Caco-2 (cell line): Measurements from ENCODE around the gene GRM6. TPM values are rescaled to one million over a fixed set of nuclear protein-coding genes. Genes with fewer than 3 reads are reported as not detected.

Source experiments
- BruUV-seq: library from RNA; stranded (reverse); fragments of 400-500 nt; replicated peaks from 2 replicates; lab custom pipeline; 2021; lab: Mats Ljungman, UMichigan
- CTCF ChIA-PET: fragments of 300-600 bp; sonication (Branson Sonifier 250); formaldehyde crosslinking; loops from one replicate; lab custom pipeline; 2022; ENCODE audit warnings: antibody characterized with exemption; lab: Charles Lee
- POLR2A ChIA-PET: fragments of 300-600 bp; sonication (Branson Sonifier 250); formaldehyde crosslinking; loops from one replicate; lab custom pipeline; 2022; ENCODE audit warnings: antibody characterized with exemption; lab: Charles Lee
- DNase-seq, 2 experiments: peaks; one replicate each; pipeline versions ENCODE4 v3.0.0 to v3.0.0-alpha.2; 2020 to 2022
- H3K27me3 ChIP-seq: replicated peaks from 2 replicates; pipeline ENCODE4 v1.6.0; 2011; ENCODE audit warnings: low read length; ENCODE audit not compliant: control insufficient read depth, insufficient read depth
- H3K36me3 ChIP-seq: 2 replicates; pipeline ENCODE4 v1.5.1; 2011; ENCODE audit warnings: low read length; ENCODE audit not compliant: control insufficient read depth, insufficient read depth
- H3K4me1 ChIP-seq: fragments of 250-450 bp; sonication (Bioruptor Pico); 2 replicates; pipeline ENCODE4 v1.5.1; 2020; ENCODE audit warnings: mild to moderate bottlenecking
- H3K4me3 ChIP-seq: 2 replicates; pipeline ENCODE4 v1.5.1; 2011; ENCODE audit warnings: low read depth, mild to moderate bottlenecking, control low read depth, low read length
- H3K9me3 ChIP-seq: fragments of 250-450 bp; sonication (Bioruptor Pico); 2 replicates; pipeline ENCODE4 v1.5.1; 2020; ENCODE audit warnings: mild to moderate bottlenecking, moderate library complexity
- H3K27ac Mint-ChIP-seq: one replicate; pipeline ENCODE4 v1.8.0; 2022; ENCODE audit warnings: mixed read lengths; ENCODE audit not compliant: unreplicated experiment
- H3K27me3 Mint-ChIP-seq: one replicate; pipeline ENCODE4 v1.8.0; 2022; ENCODE audit warnings: mixed read lengths; ENCODE audit not compliant: insufficient read depth, unreplicated experiment
- H3K36me3 Mint-ChIP-seq: one replicate; pipeline ENCODE4 v1.8.0; 2022; ENCODE audit warnings: mild to moderate bottlenecking, mixed read lengths; ENCODE audit not compliant: insufficient read depth, unreplicated experiment
- H3K4me1 Mint-ChIP-seq: one replicate; pipeline ENCODE4 v1.8.0; 2022; ENCODE audit warnings: low read depth, mixed read lengths; ENCODE audit not compliant: unreplicated experiment
- H3K4me3 Mint-ChIP-seq: one replicate; pipeline ENCODE4 v1.8.0; 2022; ENCODE audit warnings: mild to moderate bottlenecking, moderate library complexity, mixed read lengths; ENCODE audit not compliant: unreplicated experiment
- H3K9me3 Mint-ChIP-seq: one replicate; pipeline ENCODE4 v1.8.0; 2022; ENCODE audit warnings: mixed read lengths; ENCODE audit not compliant: unreplicated experiment
- intact Hi-C: fragments of 100-400 bp; cut with micrococcal nuclease; formaldehyde crosslinking; loops from one replicate; pipeline ENCODE4 v1.10.0; 2022; ENCODE audit not compliant: unreplicated experiment
- total RNA-seq: library from RNA; stranded (reverse); gene quantifications from 2 replicates; pipeline ENCODE4 v1.2.3, GENCODE V29; 2022
- TF ChIP-seq, protein P1 (sequence below), 2 experiments: fragments of 200-600 bp in 1 of 2; IDR thresholded peaks; 1 replicate in 1 of 2; 2 replicates in 1 of 2; pipeline versions ENCODE4 v1.5.1 to v1.8.0; 2011 to 2022; ENCODE audit warnings: antibody characterized with exemption in 1 of 2, control low read depth in 1 of 2, inconsistent platforms in 1 of 2, low read depth in 1 of 2, low read length in 1 of 2, mild to moderate bottlenecking in 1 of 2, moderate library complexity in 1 of 2; ENCODE audit not compliant: insufficient read depth in 1 of 2, severe bottlenecking in 1 of 2, unreplicated experiment in 1 of 2

Gene GRM6
- total RNA-seq, 1 experiment from 2014 or later: not detected

DNA sequence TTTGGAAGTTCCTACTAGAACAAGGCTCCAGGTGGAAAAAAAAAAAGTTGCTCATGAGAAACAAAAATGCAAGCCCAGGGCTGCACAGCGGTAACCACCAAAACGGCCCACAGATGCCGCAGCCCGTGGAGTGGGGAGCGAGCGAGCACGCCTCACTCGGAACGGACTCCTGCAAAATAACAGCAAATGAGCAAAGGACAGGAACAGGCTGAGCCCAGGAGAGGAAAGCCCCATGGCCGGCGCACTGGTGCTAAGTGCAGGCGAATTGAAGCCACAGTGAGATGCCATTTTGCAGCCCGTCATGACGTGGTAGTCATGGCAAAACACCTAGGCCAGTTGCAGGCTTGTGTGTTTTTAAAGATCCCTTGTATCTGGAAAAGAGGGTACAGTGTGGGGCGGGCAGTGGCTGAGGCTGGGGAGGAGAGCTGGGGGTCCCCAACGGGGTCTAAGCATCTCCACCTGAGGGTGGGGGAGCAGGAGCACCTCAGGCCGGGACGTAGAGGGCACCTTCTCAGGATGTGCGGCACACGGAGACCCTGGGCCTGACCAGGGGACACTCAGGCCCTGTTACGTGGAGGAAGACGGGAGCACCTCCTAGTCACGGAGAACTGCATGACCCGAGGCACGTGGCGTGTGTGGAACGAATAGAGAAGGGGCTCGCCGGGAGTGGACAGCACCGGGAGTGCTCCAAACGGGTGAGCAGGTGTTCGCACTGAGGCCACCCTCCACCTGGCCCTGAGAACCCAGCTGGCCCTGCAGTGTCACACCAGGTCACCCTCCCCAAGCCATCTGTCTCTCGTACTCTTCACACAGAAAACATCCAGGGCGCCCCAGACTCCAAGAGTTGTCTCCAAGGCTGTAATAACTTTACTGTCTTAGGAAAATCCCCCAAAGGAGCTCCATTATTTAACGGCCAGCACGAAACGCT lies 10.7 kb downstream of the GRM6 start:
- intact Hi-C loops: no loop called here
- no peak overlapping the region for H3K27ac Mint-ChIP-seq
- H3K9me3 ChIP-seq: peaks cover 23% of the 10 kb centered on the region; the same call in 1 of the 2 replicates
- H3K4me1 Mint-ChIP-seq: no peaks in the 10 kb centered on the region
- no peaks in the 10 kb centered on the region for H3K36me3 ChIP-seq
- no peaks in the 10 kb centered on the region for H3K27me3 Mint-ChIP-seq
- TF ChIP-seq, protein P1, sequence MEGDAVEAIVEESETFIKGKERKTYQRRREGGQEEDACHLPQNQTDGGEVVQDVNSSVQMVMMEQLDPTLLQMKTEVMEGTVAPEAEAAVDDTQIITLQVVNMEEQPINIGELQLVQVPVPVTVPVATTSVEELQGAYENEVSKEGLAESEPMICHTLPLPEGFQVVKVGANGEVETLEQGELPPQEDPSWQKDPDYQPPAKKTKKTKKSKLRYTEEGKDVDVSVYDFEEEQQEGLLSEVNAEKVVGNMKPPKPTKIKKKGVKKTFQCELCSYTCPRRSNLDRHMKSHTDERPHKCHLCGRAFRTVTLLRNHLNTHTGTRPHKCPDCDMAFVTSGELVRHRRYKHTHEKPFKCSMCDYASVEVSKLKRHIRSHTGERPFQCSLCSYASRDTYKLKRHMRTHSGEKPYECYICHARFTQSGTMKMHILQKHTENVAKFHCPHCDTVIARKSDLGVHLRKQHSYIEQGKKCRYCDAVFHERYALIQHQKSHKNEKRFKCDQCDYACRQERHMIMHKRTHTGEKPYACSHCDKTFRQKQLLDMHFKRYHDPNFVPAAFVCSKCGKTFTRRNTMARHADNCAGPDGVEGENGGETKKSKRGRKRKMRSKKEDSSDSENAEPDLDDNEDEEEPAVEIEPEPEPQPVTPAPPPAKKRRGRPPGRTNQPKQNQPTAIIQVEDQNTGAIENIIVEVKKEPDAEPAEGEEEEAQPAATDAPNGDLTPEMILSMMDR (IDR thresholded peaks at IDR 0.05; ENCODE audit: insufficient read depth in 1 of 2, low read depth in 1 of 2, low read length in 1 of 2, severe bottlenecking in 1 of 2, unreplicated experiment in 1 of 2): no peak
- BruUV-seq: no TSS peak
- H3K36me3 Mint-ChIP-seq: no peaks in the 10 kb centered on the region
- no peak overlapping the region for H3K4me3 Mint-ChIP-seq
- no peak for DNase-seq
- H3K9me3 Mint-ChIP-seq: peaks cover 42% of the 10 kb centered on the region
- no peaks in the 10 kb centered on the region for H3K4me1 ChIP-seq
- POLR2A ChIA-PET: interaction anchor here (0.6 kb wide), 1 partner anchor 266 kb away, joined by 4 read pairs; no protein-coding TSS in a partner anchor
- CTCF ChIA-PET: no interaction called here
- H3K4me3 ChIP-seq: no peak overlapping the region
- no peaks in the 10 kb centered on the region for H3K27me3 ChIP-seq

DNA sequence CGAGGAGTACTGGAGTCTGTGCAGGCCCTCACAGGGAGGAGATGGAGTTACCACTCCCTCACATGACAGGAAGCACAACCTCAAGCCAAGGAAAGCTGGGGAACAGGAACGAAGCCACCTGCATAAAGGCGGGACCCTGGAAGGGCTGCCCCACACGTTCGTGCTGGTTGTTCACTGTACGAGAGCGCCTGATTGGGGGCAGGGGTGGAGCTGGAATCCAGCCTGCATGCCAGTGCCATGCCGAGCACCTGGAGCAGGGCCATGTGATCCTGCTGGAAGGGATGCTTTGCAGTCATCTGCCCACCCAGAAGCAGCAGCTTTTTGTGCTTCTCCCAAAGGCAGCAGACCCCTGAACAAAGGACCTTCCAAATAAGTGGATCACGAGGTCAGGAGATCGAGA lies 11.4 kb downstream of the GRM6 start:
- Mint-ChIP-seq H3K4me1 (no peaks in the 10 kb centered on the region), H3K27ac (no peak overlapping the region), H3K36me3 (no peaks in the 10 kb centered on the region), H3K27me3 (no peaks in the 10 kb centered on the region), H3K4me3 (no peak overlapping the region), H3K9me3 (peaks cover 49% of the 10 kb centered on the region)
- Histone ChIP-seq H3K4me1 (no peaks in the 10 kb centered on the region), H3K9me3 (peaks cover 26% of the 10 kb centered on the region; the same call in 1 of the 2 replicates), H3K36me3 (no peaks in the 10 kb centered on the region), H3K4me3 (no peak overlapping the region), H3K27me3 (no peaks in the 10 kb centered on the region)
- POLR2A ChIA-PET: no interaction called here
- intact Hi-C loops: no loop called here
- TF ChIP-seq, protein P1 (IDR thresholded peaks at IDR 0.05; ENCODE audit: insufficient read depth in 1 of 2, low read depth in 1 of 2, low read length in 1 of 2, severe bottlenecking in 1 of 2, unreplicated experiment in 1 of 2): no peak
- CTCF ChIA-PET: no interaction called here
- no TSS peak for BruUV-seq
- DNase-seq: no peak

DNA sequence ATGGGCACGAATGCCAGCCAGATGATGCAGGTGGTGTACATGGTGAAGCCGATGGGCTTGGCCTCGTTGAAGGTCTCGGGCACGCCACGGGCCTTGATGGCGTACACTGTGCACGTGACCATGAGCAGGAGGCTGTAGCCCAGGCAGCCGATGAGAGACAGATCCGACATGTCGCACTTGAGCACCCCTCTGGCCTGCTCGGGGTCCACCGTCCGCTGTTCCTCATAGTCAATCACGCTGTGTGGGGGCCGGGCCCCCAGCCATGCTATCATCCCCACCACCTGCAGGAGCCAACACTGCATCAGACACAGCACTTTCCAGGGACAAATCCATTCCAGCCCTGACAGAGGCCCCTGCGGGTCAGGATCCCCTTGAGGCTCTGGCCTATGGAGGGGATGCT lies 12.2 kb downstream of the GRM6 start:
- Histone ChIP-seq H3K27me3 (no peaks in the 10 kb centered on the region), H3K9me3 (peaks cover 27% of the 10 kb centered on the region), H3K4me1 (no peaks in the 10 kb centered on the region), H3K36me3 (no peaks in the 10 kb centered on the region), H3K4me3 (no peak overlapping the region)
- H3K4me3 Mint-ChIP-seq: no peak overlapping the region
- no peaks in the 10 kb centered on the region for H3K27me3 Mint-ChIP-seq
- no peaks in the 10 kb centered on the region for H3K4me1 Mint-ChIP-seq
- DNase-seq: no peak
- TF ChIP-seq, protein P1 (IDR thresholded peaks at IDR 0.05; ENCODE audit: insufficient read depth in 1 of 2, low read depth in 1 of 2, low read length in 1 of 2, severe bottlenecking in 1 of 2, unreplicated experiment in 1 of 2): no peak
- intact Hi-C loops: no loop called here
- ChIA-PET CTCF (no interaction called here), POLR2A (no interaction called here)
- H3K36me3 Mint-ChIP-seq: no peaks in the 10 kb centered on the region
- BruUV-seq: no TSS peak
- H3K9me3 Mint-ChIP-seq: peaks cover 51% of the 10 kb centered on the region
- H3K27ac Mint-ChIP-seq: no peak overlapping the region
